Measurements from ENCODE around the gene KCNQ1. TPM values are rescaled to one million over a fixed set of nuclear protein-coding genes. Genes with fewer than 3 reads are reported as not detected.

The KCNQ1 gene
- total RNA-seq, 1 experiment from 2014 or later = not detected

DNA sequence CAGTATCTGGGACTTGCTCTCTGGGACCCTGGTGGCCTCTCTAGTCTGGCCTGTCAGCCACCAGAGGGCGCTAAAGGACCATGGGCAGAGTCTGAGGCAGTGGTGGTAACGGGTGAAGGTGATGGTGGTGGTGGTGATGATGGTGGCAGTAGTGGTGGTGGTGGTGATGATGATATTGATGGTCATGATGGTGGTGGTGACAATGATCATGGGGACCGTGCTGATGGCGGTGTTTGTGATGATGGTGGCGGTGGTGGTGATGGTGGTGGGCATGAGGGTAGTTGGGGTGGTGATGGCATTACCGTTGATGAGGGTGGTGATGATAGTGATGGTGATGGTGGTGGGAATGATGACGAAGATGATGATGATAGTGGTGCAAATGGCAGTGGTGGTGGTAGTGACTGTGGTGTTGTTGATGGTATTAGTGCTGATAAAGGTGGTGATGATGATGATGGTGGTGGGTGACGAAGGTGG, 16.4 kb upstream of the KCNQ1 start:
- Mint-ChIP-seq H3K36me3 (ENCODE audit: insufficient read depth, unreplicated experiment) (no peaks in the 10 kb centered on the region), H3K27ac (ENCODE audit: low read depth, unreplicated experiment) (no peak overlapping the region), H3K27me3 (ENCODE audit: insufficient read depth, unreplicated experiment) (no peaks in the 10 kb centered on the region), H3K4me1 (ENCODE audit: insufficient read depth, unreplicated experiment) (no peaks in the 10 kb centered on the region), H3K4me3 (ENCODE audit: unreplicated experiment) (no peak overlapping the region), H3K9me3 (ENCODE audit: unreplicated experiment) (no peaks in the 10 kb centered on the region)
- ChIA-PET CTCF (interaction anchor here (0.7 to 5.8 kb wide), 8 partner anchors 9 to 752 kb away, joined by 3 to 76 read pairs (median 4); no protein-coding TSS in a partner anchor), POLR2A (no interaction called here)
- BruUV-seq (replicated peaks) = no TSS peak
- intact Hi-C loops (cut with micrococcal nuclease) = loop anchor here (1.0 kb wide), 1 partner anchor 460 kb away; no protein-coding TSS in a partner anchor
- TF ChIP-seq, protein P1, sequence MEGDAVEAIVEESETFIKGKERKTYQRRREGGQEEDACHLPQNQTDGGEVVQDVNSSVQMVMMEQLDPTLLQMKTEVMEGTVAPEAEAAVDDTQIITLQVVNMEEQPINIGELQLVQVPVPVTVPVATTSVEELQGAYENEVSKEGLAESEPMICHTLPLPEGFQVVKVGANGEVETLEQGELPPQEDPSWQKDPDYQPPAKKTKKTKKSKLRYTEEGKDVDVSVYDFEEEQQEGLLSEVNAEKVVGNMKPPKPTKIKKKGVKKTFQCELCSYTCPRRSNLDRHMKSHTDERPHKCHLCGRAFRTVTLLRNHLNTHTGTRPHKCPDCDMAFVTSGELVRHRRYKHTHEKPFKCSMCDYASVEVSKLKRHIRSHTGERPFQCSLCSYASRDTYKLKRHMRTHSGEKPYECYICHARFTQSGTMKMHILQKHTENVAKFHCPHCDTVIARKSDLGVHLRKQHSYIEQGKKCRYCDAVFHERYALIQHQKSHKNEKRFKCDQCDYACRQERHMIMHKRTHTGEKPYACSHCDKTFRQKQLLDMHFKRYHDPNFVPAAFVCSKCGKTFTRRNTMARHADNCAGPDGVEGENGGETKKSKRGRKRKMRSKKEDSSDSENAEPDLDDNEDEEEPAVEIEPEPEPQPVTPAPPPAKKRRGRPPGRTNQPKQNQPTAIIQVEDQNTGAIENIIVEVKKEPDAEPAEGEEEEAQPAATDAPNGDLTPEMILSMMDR (IDR thresholded peaks at IDR 0.05; ENCODE audit: unreplicated experiment) = peak; percentile 88
- DNase-seq (ENCODE audit: unreplicated experiment) = peak; percentile 68

DNA sequence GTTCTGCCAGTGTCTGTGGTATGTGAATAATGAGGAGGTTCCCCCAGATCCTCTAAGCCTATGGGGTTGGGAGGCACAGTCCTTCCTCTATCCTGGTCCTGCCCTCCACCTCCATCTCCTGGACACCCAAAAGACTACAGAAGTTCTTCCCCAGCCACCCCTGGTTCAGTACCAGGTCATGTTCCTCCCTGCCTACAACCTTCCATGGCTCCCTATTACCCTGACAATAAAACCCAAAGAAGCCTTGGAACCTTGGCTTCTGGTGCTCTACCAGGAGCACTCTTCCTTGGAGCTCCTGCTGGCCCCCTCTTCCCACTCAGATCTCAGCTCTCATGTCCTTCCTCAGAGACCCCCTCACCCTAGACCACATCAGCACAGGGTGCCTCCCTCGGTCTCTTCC, 13.4 kb upstream of the KCNQ1 start:
- no peaks in the 10 kb centered on the region for H3K36me3 Mint-ChIP-seq (ENCODE audit: insufficient read depth, unreplicated experiment)
- H3K27me3 Mint-ChIP-seq (ENCODE audit: insufficient read depth, unreplicated experiment) = no peaks in the 10 kb centered on the region
- TF ChIP-seq, protein P1 (IDR thresholded peaks at IDR 0.05; ENCODE audit: unreplicated experiment) = no peak
- ChIA-PET POLR2A (no interaction called here), CTCF (interaction anchor here (1.3 to 2.5 kb wide), 3 partner anchors 11 to 102 kb away, joined by 4 to 13 read pairs (median 7); no protein-coding TSS in a partner anchor)
- no TSS peak for BruUV-seq (replicated peaks)
- DNase-seq (ENCODE audit: unreplicated experiment) = no peak
- H3K4me1 Mint-ChIP-seq (ENCODE audit: insufficient read depth, unreplicated experiment) = no peaks in the 10 kb centered on the region
- H3K9me3 Mint-ChIP-seq (ENCODE audit: unreplicated experiment) = no peaks in the 10 kb centered on the region
- intact Hi-C loops (cut with micrococcal nuclease) = no loop called here
- no peak overlapping the region for H3K4me3 Mint-ChIP-seq (ENCODE audit: unreplicated experiment)
- no peak overlapping the region for H3K27ac Mint-ChIP-seq (ENCODE audit: low read depth, unreplicated experiment)

DNA sequence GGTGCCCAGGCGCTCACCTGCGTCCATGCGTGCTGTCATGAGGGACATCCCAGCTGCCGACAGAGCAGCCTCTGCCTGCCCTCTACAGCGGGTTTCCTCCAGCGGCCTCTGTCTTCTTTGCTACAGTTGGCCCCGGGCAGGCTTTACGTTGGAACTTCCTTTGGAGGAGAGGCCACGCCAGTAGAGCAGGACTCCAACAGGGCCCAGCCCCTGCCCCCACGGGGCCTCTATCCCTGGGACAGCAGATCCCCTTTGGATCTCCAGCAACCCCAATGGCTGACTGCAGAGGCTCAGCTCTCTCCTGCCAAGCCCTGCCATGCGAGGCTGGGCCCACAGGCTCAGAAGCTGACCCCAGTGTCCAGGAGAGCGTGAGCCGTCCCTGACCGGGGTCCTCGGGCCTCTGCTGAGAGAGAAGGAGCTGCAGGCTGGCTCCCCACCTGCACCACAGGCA, 12.6 kb upstream of the KCNQ1 start:
- Mint-ChIP-seq H3K9me3 (ENCODE audit: unreplicated experiment) (no peaks in the 10 kb centered on the region), H3K27ac (ENCODE audit: low read depth, unreplicated experiment) (no peak overlapping the region), H3K4me3 (ENCODE audit: unreplicated experiment) (no peak overlapping the region), H3K36me3 (ENCODE audit: insufficient read depth, unreplicated experiment) (no peaks in the 10 kb centered on the region), H3K27me3 (ENCODE audit: insufficient read depth, unreplicated experiment) (no peaks in the 10 kb centered on the region), H3K4me1 (ENCODE audit: insufficient read depth, unreplicated experiment) (no peaks in the 10 kb centered on the region)
- CTCF ChIA-PET = interaction anchor here (0.7 to 2.5 kb wide), 5 partner anchors 12 to 459 kb away, joined by 3 to 13 read pairs (median 4); no protein-coding TSS in a partner anchor
- no peak for DNase-seq (ENCODE audit: unreplicated experiment)
- TF ChIP-seq, protein P1 (IDR thresholded peaks at IDR 0.05; ENCODE audit: unreplicated experiment) = no peak
- BruUV-seq (replicated peaks) = no TSS peak
- intact Hi-C loops (cut with micrococcal nuclease) = no loop called here
- POLR2A ChIA-PET = no interaction called here

DNA sequence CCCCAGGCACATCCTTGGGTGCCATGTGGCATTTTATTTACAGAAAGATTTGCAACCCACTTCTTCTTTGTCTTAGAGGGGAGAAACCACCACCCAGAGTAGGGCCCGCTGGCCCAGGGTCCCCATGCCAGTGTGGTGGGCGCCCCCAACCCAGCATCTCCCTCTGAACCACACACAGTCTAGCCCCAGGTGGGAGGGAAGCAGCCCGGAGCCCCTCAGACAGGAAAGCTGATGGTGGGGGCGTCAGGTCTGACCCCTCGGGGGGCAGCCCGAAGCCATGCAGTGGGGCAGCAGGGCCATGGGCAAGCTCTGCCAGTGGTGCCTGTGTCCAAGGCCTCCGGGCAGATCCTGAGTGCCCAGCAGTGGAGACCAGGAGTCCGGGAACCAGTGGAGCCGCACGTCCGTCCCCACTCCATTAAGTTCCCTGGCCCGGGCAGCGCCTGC, 12.2 kb upstream of the KCNQ1 start:
- CTCF ChIA-PET = interaction anchor here (0.7 to 2.5 kb wide), 3 partner anchors 13 to 458 kb away, joined by 3 to 7 read pairs (median 4); no protein-coding TSS in a partner anchor
- no peaks in the 10 kb centered on the region for H3K27me3 Mint-ChIP-seq (ENCODE audit: insufficient read depth, unreplicated experiment)
- no peaks in the 10 kb centered on the region for H3K4me1 Mint-ChIP-seq (ENCODE audit: insufficient read depth, unreplicated experiment)
- TF ChIP-seq, protein P1 (IDR thresholded peaks at IDR 0.05; ENCODE audit: unreplicated experiment) = no peak
- H3K27ac Mint-ChIP-seq (ENCODE audit: low read depth, unreplicated experiment) = no peak overlapping the region
- intact Hi-C loops (cut with micrococcal nuclease) = no loop called here
- no peak overlapping the region for H3K4me3 Mint-ChIP-seq (ENCODE audit: unreplicated experiment)
- POLR2A ChIA-PET = no interaction called here
- DNase-seq (ENCODE audit: unreplicated experiment) = no peak
- no TSS peak for BruUV-seq (replicated peaks)
- H3K36me3 Mint-ChIP-seq (ENCODE audit: insufficient read depth, unreplicated experiment) = no peaks in the 10 kb centered on the region
- H3K9me3 Mint-ChIP-seq (ENCODE audit: unreplicated experiment) = no peaks in the 10 kb centered on the region

Data from MCF 10A (cell line).